ENCODE data around the gene CDH23. TPM values are rescaled to one million over a fixed set of nuclear protein-coding genes. Genes with fewer than 3 reads are reported as not detected.

CDH23 gene
- total and polyA plus RNA-seq, 9 of the 15 experiments (the other 6 are each of a cell fraction or from before 2014, with no cell fraction given): 0.18 to 1.2 (median 0.47) TPM

GRCh38 chr10:71748671-71749191 lies 352.0 kb downstream of the CDH23 start (continued):
- no peak for TF ChIP-seq TRIM25 (IDR thresholded peaks at IDR 0.05; ENCODE audit: borderline replicate concordance)
- TF ChIP-seq SNRNP70 (optimal IDR thresholded peaks at IDR 0.05; ENCODE audit: low read depth, low read length): no peak
- no peak for TF ChIP-seq THRAP3 (IDR thresholded peaks at IDR 0.05; ENCODE audit: borderline replicate concordance)
- no peak for TF ChIP-seq DIDO1 (tag; IDR thresholded peaks at IDR 0.05; ENCODE audit: low read depth)
- TF ChIP-seq ZNF699 (CRISPR knock-in tag; IDR thresholded peaks at IDR 0.05; ENCODE audit: insufficient replicate concordance): no peak
- no peak for TF ChIP-seq TEAD2 (tag; IDR thresholded peaks at IDR 0.05)
- no peak for TF ChIP-seq ARID3A (IDR thresholded peaks at IDR 0.05; ENCODE audit: borderline replicate concordance, low read depth, low read length)
- TF ChIP-seq ZNF184 (CRISPR knock-in tag; IDR thresholded peaks at IDR 0.05): no peak
- no peak for TF ChIP-seq CCNT2 (IDR thresholded peaks at IDR 0.05; ENCODE audit: borderline replicate concordance, extremely low read depth, insufficient read length, low read depth, low read length)
- no peak; the same call in 1 of the 2 replicates for TF ChIP-seq SOX6 (IDR thresholded peaks at IDR 0.05)
- TF ChIP-seq ZBTB11 (CRISPR knock-in tag; IDR thresholded peaks at IDR 0.05): peak in 1 of 3 experiments; percentile 37; a peak in 1 of 6 replicates
- peak; percentile 89 for TF ChIP-seq SMAD4 (CRISPR knock-in tag; conservative IDR thresholded peaks at IDR 0.05)
- no peak; the same call in 1 of the 2 replicates for TF ChIP-seq ZNF830 (CRISPR knock-in tag; IDR thresholded peaks at IDR 0.05)
- peak in 1 of 2 experiments; percentile 67; a peak in 1 of 4 replicates for TF ChIP-seq ZNF639 (CRISPR knock-in tag; conservative IDR thresholded peaks at IDR 0.05 in 1 of 2, IDR thresholded peaks at IDR 0.05 in 1 of 2)
- no peak for TF ChIP-seq CREB3L1 (IDR thresholded peaks at IDR 0.05; ENCODE audit: borderline replicate concordance, low read depth)
- no peak for TF ChIP-seq CREBBP (IDR thresholded peaks at IDR 0.05; ENCODE audit: low read depth, low read length)
